NCI-H187 (cell line): ENCODE measurements around the gene SLC26A8.
A peak's percentile ranks its signal among the peaks of the same experiment; 100 is the strongest.
"Not testable (repeated sequence)": the region's sequence is repeated elsewhere in the genome, so short reads cannot be mapped to it uniquely, and the experiment has no call there.

Source experiments
- DNase-seq, 2 experiments: peaks; one replicate each; lab custom pipeline; 2025; lab: John Stamatoyannopoulos, UW

The SLC26A8 gene

DNA sequence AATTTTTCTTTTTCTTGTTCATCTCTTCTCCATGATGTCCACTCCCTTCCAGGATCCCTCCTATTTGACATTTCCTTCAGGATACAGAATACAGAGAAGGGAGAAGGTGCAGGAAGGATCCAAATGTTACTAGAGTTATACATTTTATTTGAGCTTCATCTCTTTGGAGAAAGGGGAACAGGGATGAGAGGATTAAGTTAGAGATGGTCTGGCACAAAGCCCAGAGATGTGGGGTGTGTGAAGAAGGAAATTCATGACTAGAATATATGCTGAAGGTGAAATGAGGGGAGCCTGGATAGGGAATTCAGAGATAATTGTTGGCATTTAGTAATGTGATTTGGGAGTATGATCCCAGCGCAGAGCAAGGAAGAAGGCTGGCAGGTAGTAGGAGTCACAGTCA, 81.1 kb downstream of the SLC26A8 start:
- DNase-seq: no peak

DNA sequence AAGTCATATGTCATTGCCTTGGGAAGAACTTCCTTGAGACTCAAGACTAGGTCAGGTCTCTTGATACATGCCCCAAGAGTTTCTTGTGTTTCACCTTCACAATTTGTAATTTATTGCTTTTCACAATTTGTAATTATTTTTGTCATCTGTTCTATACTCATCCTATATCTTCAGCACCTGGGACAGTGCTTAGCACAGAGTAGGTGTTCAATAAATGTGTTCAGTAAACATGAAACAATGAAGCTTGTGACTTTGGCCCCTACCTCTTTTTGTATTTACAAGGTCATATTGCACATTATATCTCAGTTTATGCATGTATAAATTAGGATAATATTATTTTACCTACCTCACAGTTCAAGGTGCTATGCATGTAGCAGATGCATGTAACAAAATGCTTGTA, 82.1 kb downstream of the SLC26A8 start:
- no peak for DNase-seq

DNA sequence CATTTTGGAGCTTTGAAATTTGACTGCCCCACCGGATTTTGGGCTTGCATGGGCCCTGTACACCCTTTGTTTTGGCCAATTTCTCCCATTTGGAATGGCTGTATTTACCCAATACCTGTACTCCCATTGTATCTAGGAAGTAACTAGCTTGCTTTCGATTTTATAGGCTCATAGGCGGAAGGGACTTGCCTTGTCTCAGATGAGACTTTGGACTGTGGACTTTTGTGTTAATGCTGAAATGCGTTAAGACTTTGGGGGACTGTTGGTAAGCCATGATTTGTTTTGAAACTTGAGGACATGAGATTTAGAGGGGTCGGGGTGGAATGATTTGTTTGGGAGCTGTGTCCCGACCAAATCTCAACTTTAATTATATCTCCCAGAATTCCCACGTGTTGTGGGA, 83.3 kb downstream of the SLC26A8 start:
- not testable (repeated sequence) for DNase-seq

DNA sequence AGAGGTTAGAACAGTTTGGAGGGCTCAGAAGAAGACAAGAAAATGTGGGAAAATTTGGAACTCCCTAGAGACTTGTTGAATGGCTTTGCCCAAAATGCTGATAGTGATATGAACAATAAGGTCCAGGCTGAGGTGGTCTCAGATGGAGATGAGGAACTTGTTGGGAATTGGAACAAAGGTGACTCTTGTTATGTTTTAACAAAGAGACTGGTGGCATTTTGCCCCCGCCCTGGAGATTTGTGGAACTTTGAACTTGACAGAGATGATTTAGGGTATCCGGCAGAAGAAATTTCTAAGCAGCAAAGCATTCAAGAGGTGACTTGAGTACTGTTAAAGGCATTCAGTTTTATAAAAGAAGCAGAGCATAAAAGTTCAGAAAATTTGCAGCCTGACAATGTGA, 84.4 kb downstream of the SLC26A8 start:
- not testable (repeated sequence) for DNase-seq

DNA sequence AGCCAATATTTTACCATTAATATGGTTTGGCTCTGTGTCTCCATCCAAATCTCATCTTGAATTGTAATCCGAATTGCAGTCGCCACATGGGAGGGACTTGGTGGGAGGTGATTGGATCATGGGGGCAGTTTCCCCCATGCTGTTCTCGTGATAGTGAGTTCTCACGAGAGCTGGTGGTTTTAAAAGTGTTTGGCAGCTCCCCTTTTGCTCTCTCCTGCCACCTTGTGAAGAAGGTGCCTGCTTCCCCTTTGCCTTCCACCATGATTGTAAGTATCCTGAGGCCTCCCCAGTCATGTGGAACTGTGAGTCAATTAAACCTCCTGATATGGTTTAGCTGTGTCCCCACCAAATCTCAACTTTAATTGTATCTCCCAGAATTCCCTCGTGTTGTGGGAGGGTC, 85.2 kb downstream of the SLC26A8 start:
- DNase-seq: not testable (repeated sequence)

DNA sequence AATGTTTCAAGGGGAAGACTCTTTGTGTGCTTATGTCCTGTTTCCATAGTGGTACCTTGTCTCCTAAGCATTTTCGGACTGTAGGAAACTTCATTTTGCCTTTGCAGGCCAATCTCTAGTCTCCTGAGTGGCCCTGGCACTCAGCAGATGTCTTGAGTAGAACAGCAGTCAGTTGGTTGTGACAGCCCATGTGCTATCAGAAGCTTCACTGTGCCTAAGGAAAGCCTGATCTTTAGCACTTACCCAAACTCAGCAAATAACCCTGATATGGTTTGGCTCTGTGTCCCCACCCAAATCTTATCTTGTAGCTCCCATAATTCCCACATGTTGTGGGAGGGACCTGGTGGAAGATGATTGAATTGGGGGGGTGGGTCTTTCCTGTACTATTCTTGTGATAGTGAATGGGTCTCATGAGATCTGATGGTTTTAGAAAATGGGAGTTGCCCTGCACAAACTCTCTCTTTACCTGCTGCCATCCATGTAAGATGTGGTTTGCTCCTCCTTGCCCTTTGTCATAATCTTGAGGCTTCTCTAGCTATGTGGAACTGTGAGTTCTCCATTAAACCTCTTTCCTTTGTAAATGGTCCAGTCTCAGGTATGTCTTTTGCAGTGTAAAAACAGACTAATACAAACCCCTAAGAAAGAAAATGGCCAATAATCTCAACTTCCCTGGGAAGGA, 87.6 kb downstream of the SLC26A8 start:
- no peak for DNase-seq

DNA sequence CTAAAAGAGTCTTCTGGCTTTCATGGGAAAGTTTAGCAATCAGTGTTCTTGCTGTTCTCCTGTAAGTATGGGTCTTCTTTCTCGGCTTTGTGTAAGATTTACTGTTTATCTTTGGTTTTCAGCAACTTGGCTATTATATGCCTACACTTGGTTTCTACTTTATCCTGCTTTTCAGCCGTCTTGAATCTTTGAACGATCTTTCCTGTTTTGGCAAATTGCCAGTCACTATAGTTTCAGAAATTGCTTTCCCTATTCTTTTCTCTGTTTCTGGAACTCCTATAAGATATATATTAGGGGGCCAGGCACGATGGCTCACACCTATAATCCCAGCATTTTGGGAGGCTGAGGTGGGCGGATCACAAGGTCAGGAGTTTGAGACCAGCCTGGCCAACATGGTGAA, 89.0 kb downstream of the SLC26A8 start:
- no peak for DNase-seq

DNA sequence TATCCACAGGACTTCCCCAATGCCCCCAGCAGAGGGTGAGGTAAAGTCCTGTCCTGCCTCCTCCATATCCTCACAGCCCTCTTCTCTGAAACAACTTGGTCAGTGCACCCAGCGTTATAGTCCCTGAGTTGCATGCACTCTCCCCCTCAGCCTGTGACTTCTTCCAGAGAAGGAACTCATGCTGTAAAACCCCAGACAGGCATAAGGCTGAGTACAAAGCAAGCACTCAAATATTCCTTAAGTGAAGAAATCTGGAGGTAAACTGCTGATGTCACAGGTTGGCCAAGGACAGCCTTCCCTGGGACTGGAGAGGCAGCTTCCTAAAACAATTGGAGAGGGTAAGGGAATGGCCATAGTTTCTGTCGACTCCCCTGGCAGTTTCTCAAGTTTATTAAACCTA, 90.6 kb downstream of the SLC26A8 start:
- DNase-seq: no peak

DNA sequence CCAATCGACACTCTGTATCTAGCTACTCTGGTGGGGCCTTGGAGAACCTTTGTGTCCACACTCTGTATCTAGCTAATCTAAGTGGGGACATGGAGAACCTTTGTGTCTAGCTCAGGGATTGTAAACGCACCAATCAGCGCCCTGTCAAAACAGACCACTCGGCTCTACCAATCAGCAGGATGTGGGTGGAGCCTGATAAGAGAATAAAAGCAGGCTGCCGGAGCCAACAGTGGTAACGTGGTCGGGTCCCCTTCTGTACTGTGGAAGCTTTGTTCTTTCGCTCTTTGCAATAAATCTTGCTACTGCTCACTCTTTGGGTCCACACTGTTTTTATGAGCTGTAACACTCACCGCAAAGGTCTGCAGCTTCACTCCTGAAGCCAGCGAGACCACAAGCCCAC, 92.6 kb downstream of the SLC26A8 start:
- DNase-seq: not testable (repeated sequence)

DNA sequence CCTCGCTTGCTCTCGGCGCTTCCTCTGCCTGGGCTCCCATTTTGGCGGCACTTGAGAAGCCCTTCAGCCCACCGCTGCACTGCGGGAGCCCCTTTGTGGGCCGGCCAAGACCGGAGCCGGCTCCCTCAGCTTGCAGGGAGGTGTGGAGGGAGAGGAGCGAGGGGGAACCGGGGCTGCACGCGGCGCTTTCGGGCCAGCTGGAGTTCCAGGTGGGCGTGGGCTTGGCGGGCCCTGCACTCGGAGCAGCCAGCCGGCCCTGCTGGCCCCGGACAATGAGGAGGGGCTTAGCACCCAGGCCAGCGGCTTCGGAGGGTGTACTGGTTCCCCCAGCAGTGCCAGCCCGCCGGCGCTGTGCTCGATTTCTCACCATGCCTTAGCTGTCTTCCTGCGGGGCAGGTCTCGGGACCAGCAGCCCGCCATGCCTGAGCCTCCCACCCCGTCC, 93.3 kb downstream of the SLC26A8 start:
- DNase-seq: no peak

DNA sequence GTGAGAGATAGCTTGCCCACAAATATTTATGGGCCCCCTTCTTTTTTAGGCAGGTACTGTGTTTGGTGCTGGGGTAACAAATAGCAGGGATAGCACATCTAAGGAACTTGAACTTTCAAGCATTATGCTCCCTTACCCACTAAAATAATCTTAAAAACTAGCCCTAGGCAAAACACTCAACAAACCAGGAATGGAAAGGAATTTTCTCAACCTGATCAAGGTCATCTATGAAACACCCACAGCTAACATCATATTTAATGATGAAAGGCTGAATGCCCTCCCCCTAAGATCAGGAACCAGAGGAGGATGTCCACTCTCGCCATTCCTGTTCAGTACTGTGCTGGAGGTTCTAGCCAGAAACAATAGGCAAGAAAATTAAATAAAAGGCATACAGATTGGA, 94.8 kb downstream of the SLC26A8 start:
- DNase-seq: no peak

DNA sequence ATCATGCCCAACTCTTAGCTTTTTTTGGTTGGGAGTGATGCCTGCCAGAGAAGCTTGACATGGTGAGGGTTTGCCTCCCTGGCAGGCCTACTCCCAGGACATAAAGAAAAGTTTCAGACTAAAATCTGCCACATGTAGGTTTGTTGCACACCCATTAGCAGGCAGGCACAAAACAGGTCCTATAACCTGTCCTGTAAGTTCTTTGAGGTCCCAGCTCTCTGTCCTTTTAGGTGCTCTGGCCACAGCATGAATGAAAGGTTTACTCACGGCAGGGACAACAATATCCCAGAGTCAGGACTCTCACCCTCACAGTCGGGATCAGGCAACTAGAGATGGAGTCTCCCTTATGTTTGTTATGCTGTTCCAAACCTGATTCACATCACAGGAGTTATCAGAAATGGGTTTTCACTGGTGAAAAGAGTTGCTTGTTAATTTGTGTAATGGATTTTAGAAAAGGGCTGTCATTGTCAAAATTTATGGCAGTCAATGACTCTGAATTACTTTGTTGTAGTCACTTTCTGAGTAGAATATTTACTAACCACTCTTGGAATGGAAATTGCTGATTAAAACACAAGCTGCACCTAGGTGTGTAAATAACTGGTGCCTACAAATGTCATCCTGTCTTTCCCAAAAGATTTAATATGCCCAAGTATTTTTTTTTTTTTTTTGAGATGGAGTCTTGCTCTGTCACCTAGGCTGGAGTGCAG, 97.8 kb downstream of the SLC26A8 start:
- no peak for DNase-seq

DNA sequence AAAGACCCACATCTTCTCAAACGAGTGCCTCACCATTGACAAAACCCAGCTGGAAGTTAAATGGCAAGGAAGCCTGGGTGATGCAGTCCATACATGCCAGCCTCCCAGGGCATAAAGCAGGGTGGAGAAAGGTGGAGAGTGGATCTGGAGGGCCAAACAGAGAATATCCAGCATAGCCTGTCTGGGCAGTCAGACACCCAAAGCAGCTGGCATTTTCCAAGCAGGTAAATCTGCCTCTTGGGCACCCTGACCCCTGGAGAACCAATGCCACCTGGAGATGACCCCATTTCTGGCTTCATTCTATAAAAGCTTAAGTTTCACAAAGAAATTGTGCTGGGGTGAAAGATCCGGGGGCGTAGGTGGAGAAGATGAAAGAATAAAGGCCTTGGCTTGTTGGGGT, 98.5 kb downstream of the SLC26A8 start:
- no peak for DNase-seq

DNA sequence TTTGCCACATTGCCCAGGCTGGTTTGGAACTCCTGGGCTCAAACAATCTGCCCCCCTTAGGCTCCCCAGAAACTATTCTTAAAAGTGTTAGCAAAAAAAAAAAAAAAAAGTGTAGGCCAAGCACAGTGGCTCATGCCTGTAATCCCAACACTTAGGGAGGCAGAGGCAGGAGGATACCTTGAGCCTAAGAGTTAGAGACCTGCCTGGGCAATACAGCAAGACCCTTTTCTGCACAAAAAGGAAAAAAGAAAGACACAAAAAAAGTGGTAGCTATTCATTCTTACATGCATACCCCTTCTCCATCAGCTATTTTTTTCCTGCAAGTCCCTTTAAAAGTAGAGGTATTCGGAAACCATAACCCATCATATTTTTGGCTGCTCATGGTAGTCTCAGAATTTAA, 100.3 kb downstream of the SLC26A8 start:
- no peak for DNase-seq

DNA sequence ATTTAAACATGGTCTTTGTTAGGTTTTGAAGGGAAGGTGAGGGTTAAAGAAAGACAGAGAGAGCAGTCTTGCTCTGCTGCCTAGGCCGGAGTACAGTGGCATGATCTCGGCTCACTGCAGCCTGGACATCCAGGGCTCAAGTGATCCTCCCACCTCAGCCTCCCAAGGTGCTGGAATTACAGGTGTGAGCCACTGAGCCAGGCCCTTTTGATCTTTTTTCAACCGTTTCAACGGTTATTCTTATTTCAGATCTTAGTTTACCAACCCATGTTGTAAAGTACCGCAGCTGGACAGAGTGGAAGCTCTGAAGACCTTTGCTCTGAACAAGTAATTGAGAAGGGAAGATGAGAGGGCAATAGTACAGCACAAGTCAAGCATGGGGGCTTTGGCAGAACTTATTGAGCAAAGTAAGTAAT, 102.3 kb downstream of the SLC26A8 start:
- DNase-seq: no peak

DNA sequence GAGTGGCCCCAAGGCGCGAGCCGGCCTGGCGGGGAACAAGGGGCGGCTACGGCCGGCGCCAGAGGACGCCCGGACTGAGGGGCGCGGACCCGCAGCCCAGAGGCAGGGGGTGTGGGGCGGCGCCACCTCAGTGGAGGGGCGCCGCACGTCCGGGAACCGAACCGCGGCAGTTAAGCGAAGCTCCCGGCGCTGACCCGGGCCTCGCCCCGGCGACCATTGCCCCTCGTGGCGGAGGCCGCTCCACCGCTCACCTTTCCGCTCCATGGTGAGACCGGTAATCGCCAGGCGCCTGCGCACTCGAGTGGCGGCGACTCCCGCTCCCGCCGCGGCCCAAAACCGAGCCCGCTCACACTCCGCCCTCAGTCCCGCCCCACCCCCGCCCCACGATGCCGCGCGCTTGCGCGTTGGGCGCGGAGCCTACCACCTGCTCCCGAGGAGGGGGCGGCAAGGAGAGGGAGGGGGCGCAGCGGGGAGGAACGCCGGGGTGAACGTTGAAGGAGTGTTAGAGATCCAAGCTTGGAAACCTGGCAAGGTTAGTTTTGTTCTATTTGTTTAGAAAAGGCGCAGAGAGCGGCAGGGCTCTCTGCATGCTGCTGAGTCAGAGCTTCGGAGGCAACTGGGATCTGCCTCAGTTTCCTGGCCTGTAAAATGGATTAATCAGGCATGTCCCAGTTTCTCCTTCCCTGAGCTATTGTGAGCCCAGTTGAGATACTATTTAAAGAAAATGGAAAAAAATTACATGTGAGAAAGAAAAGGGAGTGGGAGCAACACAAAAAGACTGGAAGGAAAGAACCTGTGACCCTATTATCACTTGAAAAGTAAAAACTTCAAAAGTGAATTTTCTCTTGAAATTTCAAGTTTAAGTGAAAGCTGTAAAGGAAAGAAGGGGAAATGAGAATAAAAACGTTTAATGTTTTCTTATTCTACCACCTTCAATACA, 103.4 kb downstream of the SLC26A8 start, which contains the start of gene SRPK1:
SRPK1 (minus strand) TSS at position 306 of the 940 bp plus-strand sequence; CDS start at position 264, 42 bp downstream.
- DNase-seq: peak; percentile 77 to 78

DNA sequence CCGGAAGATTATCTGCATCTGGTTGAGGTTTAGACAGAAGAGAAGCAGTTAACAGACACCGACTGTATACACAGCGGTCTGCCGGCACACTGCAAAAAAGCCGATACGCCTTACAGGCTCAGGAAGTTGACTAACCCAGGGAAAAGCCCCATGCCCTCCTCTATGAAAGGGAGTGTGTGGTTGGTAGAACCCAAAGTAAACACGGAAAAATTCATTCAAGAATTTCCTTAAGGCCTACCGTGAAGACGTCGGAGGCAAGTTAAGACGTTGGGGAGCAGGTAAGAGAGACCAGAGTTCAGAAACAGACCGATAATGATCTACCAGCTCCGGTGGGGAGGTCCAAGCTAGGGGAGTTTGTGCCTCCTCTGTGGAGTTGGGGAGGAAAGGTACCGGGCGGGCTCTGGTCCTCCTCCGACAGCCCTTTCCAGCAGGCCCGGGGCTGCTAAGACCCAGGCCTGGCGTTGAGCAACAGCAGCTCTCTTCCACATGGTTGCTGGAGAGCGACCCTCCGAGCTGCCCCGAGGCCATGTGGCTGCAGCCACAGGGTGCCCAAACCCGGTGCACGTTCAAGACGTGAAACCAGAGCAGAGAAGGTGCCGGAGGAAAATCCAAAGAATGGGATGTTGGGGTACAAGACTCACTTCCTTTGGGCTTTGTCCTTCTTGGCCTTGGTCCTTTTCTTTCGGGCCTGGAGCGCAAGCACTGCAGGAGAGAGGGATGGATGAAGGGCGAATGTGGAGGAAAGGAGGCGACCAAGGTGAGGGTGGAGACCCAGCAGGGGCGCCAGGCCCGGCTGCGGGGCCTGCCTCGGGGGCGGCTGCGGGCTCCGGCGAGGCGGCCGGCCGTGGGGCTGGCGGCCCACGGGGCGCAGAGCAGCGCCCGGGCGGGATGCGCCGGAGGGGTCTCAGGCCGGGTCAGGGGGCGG, 104.4 kb downstream of the SLC26A8 start:
- no peak for DNase-seq

DNA sequence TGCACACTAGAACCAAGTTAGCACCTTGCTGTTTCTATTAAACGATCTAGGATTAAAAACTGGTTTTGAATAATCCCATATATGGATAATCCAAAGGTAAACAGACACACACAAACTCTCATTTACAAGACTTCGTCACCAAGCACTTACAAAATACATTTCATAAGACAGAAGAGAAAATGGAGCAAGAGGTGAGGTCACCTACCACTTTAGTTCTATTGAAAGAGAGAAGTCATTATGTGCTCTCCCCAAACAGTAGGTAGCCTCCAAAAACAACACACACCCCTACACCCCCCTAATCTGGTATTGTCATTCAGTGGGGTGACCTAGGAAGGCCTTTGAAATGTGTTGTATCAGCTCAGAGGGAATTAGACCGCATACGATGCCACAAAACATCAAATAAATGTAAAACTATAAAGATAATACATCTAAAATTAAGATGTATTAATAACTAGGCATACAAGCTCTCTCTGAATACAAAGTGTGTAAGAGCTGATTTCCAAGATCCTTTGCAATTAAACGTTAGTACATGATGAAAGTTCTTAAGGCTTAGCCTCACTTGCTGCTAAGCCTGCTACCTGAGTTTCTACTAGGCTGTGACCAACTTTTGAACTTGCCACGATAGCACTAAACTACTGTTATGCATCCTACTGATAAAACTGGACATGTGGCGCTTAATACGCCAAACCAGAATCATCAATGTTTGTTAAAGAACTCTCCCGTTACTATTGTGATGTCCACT, 105.2 kb downstream of the SLC26A8 start:
- no peak for DNase-seq

DNA sequence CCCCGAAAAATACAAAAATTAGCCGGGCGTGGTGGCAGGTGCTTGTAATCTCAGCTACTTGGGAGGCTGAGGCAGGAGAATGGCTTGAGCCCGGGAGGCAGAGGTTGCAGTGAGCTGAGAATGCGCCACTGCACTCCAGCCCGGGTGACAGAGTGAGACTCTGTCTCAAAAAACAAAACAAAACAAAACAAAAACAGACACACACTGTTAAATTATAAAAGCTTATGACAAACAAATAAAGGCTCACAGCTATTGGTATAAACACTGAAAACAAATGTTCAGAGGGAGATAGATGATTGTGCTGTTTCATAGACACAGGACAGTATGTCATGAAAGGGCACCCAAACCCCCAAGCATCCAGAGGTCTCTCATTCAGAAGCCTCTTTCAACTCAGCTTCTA, 107.5 kb downstream of the SLC26A8 start:
- DNase-seq: not testable (repeated sequence)

DNA sequence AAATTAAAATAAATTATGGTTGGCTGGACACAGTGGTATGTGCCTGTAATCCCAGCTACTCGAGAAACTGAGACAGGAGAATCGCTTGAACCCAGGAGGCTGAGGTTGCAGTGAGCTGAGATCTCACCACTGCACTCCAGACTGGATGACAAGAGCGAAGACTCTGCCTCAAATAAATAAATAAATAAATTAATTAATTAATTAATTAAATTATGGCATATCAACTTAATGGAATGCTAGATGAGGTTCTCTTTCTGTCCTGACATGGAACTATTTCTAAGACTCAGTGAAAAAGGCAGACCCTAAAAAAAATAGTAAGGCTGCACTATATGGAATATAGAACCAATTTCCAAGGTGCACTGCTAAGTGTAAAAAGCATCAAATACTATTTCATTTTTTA, 108.4 kb downstream of the SLC26A8 start:
- DNase-seq: no peak

DNA sequence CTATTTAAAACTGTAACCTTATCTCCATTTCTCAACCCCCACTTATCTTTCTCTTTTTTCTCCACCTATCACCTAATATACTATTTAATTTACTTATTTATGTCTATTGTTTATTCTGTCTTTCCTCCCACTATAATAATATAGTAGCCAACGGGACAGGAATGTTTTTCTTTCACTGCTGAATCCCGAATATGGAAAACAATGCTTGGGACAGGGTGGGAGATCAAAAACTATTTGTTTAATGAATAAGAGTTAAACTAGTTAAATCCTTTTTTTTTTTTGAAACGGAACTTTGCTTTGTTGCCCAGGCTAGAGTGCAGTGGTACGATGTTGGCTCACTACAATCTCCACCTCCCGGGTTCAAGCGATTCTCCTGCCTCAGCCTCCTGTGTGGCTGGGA, 109.9 kb downstream of the SLC26A8 start:
- DNase-seq: no peak
